Measurements from ENCODE around the gene NUDT3.

NUDT3 gene

DNA sequence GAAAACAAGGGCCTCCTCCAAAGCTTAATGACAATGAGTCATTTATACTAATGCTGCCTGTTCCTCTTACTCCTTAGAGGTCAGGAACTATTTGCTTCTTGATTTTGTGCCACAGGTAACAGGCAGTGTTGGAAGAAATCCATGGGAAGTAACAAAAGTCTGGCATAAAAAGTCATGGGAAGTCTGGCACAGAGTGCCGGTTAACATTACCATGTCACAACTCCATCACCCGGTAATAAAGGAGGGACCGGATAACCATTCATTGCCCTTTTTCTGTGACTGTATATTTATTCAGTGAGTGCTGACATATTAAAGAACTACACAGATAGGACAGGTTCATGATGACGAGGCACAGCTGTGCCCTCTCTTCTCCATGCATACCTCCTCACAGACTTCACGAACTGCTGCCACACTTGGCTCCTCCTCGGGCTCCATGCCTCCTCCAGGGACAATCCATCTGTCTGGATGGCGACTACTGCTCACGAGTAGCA lies 50.9 kb downstream of the NUDT3 start:
- TF ChIP-seq, protein P1, sequence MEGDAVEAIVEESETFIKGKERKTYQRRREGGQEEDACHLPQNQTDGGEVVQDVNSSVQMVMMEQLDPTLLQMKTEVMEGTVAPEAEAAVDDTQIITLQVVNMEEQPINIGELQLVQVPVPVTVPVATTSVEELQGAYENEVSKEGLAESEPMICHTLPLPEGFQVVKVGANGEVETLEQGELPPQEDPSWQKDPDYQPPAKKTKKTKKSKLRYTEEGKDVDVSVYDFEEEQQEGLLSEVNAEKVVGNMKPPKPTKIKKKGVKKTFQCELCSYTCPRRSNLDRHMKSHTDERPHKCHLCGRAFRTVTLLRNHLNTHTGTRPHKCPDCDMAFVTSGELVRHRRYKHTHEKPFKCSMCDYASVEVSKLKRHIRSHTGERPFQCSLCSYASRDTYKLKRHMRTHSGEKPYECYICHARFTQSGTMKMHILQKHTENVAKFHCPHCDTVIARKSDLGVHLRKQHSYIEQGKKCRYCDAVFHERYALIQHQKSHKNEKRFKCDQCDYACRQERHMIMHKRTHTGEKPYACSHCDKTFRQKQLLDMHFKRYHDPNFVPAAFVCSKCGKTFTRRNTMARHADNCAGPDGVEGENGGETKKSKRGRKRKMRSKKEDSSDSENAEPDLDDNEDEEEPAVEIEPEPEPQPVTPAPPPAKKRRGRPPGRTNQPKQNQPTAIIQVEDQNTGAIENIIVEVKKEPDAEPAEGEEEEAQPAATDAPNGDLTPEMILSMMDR (IDR thresholded peaks at IDR 0.05; ENCODE audit: borderline replicate concordance, insufficient read depth, low read depth, low read length), result no peak
- H3K4me3 ChIP-seq (ENCODE audit: low read depth, low read length), result no peak overlapping the region

DNA sequence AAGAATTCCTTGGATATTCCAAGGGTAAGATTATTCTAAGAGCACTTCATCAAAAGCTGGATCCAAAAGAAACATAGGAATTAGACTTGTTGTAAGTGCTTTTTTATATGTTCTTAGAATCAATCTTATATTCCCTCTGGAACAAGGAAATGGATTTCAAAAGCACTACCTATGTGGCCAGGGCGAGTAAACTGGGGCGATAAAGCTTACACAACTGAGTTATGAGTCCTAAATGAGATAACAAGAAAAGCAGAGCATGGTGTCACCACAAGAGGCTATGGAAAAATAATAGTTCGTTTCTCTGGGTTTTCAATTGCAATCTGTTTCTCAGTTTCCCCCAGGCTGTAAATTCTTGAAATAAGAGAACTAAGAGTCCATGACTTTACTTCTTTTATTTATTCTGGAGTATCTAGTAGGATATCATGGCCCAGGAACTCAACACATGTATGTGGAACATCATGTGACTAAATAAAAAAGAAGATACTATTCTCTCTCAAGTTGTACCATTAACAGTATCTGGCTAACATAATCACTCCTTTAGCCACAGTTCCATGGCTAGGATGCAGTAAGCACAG lies 51.5 kb downstream of the NUDT3 start:
- H3K4me3 ChIP-seq (ENCODE audit: low read depth, low read length), result no peak overlapping the region
- TF ChIP-seq, protein P1 (IDR thresholded peaks at IDR 0.05; ENCODE audit: borderline replicate concordance, insufficient read depth, low read depth, low read length), result no peak

DNA sequence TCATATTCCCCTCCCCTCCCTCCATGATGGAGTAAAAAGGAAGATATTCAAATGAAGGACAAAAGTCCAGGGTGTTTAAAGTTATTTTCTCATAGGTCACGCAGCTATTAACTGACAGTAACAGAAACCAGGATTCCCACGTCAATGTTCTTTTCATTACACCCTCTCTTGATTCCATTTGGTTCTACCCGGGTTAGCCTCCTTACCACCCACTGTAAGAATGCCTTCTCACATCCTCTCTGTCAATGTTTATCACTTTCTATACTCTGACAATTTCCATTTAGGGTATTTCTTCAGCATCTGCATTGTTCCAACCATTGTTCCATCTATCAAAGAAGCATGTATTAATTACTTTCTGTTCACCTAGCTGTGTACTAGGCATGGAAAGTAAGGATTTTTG lies 52.1 kb downstream of the NUDT3 start:
- H3K4me3 ChIP-seq (ENCODE audit: low read depth, low read length), result no peak overlapping the region
- TF ChIP-seq, protein P1 (IDR thresholded peaks at IDR 0.05; ENCODE audit: borderline replicate concordance, insufficient read depth, low read depth, low read length), result no peak

DNA sequence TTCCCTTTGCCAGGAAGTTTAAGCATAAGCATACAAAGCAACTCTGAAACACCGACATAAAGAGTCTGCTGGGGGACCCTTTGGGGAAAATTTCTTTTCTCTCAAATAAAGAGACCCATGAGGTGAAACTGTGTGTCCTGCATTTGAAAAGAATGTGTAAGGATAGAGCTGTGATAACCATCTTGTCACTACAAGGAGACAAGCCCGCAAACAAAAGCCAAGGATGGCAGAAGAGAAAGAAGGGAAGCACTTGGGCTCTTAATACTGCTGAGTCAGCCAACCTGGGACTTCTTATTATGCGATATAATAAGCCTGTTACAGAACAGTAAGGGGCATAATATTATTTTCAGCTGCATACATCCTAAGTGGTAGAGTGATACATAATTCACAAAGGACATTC lies 52.5 kb downstream of the NUDT3 start:
- H3K4me3 ChIP-seq (ENCODE audit: low read depth, low read length), result no peak overlapping the region
- TF ChIP-seq, protein P1 (IDR thresholded peaks at IDR 0.05; ENCODE audit: borderline replicate concordance, insufficient read depth, low read depth, low read length), result no peak

DNA sequence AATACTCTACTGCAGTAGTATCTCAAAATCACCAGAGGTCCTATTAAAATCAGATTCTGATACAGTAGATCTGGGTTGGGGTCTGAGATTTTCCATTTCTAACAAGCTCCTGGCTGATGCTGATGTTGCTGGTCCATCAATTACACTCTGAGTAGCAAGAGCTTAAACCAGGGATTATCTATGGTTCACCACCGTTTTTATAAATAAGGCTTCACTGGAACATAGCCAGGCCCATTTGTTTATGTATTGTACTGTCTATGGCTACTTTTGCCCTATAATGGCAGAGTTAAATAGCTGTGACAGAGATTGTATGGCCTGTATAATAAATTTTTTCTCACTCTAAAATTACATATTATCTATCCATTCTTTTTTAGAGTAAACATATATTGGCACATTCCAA lies 53.0 kb downstream of the NUDT3 start:
- TF ChIP-seq, protein P1 (IDR thresholded peaks at IDR 0.05; ENCODE audit: borderline replicate concordance, insufficient read depth, low read depth, low read length), result no peak
- H3K4me3 ChIP-seq (ENCODE audit: low read depth, low read length), result no peak overlapping the region

DNA sequence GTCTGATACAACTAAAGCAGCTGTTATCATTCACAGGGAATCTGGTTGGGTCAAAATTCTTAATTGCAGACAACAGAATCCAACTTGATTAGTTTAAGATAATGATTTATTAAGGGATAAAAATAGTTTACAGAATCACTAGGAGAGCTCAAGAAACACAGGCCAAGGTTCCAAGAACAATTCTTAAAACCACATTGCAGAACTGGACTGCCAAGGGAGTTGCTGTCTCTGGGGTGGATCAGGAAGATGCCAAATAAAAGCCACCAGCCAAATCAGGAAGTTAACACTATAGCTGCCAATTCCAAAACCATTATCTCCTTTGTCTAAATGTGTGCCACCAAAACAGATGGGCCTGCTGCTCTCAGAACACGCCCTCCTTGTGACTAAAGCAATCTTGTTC lies 53.7 kb downstream of the NUDT3 start:
- TF ChIP-seq, protein P1 (IDR thresholded peaks at IDR 0.05; ENCODE audit: borderline replicate concordance, insufficient read depth, low read depth, low read length), result no peak
- H3K4me3 ChIP-seq (ENCODE audit: low read depth, low read length), result no peak overlapping the region

DNA sequence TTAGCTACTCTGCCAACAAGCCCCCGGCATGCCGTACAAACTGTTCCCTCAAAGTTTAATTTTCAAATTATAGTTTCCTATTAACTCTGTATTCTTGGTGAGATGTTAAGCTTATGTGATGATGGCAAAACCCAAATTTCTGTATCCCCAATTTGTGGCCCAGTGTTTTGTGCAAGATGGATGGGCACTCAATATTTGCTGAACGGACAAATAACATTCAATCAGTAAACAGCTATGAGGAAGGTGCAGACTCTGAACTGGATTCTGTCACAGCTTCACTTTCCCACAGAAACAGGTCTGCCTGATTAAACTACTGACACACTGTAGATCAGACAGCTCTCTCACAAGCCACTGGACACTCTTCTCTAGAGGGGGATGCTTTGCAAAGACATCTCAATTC lies 54.1 kb downstream of the NUDT3 start:
- H3K4me3 ChIP-seq (ENCODE audit: low read depth, low read length), result no peak overlapping the region
- TF ChIP-seq, protein P1 (IDR thresholded peaks at IDR 0.05; ENCODE audit: borderline replicate concordance, insufficient read depth, low read depth, low read length), result no peak

All from GM12875 (cell line).